CD4-positive, alpha-beta T cell (primary cell): ENCODE data around the gene CHRDL2. TPM values are rescaled to one million over a fixed set of nuclear protein-coding genes. Genes with fewer than 3 reads are reported as not detected.

Experiments used
- ATAC-seq: fragments of 200-7000 bp; cut with Tn5 transposase; one replicate; pipeline ENCODE4 v1.10.0; 2022; ENCODE audit warnings: mild to moderate bottlenecking; ENCODE audit not compliant: poor library complexity
- CTCF ChIA-PET: fragments of 350-600 bp; sonication (Branson Sonifier 250); formaldehyde crosslinking; loops from one replicate; lab custom pipeline; 2021; ENCODE audit warnings: antibody characterized with exemption, inconsistent platforms; lab: Charles Lee
- POLR2A ChIA-PET: fragments of 350-600 bp; sonication (Branson Sonifier 250); formaldehyde crosslinking; loops from one replicate; lab custom pipeline; 2021; ENCODE audit warnings: antibody characterized with exemption, inconsistent platforms; lab: Charles Lee
- DNase-seq, 14 experiments: peaks; one replicate each; pipeline ENCODE4 v3.0.0-alpha.2; 2013 to 2020; ENCODE audit warnings: mixed read lengths in 2 of 14
- H3K27ac ChIP-seq, 2 donors: one replicate each; pipeline versions ENCODE4 v1.5.1 to v1.7.0; 2013; ENCODE audit warnings: low read length in 2 of 2, low read depth in 1 of 2, mild to moderate bottlenecking in 1 of 2
- H3K27me3 ChIP-seq, 2 experiments: 1 replicate in 1 of 2; 2 replicates in 1 of 2; pipeline versions ENCODE4 v1.6.1 to v1.7.0; 2013; ENCODE audit warnings: low read length in 2 of 2, control low read depth in 1 of 2, mild to moderate bottlenecking in 1 of 2, moderate library complexity in 1 of 2; ENCODE audit not compliant: insufficient read depth in 2 of 2, control insufficient read depth in 1 of 2
- H3K36me3 ChIP-seq: one replicate; pipeline ENCODE4 v1.6.1; 2013; ENCODE audit warnings: low read length, control low read depth; ENCODE audit not compliant: insufficient read depth
- H3K4me1 ChIP-seq: one replicate; pipeline ENCODE4 v1.6.1; 2013; ENCODE audit warnings: low read length, control low read depth; ENCODE audit not compliant: insufficient read depth
- H3K4me3 ChIP-seq: one replicate; pipeline ENCODE4 v1.5.1; 2013; ENCODE audit warnings: mild to moderate bottlenecking, low read length, moderate library complexity
- H3K9me3 ChIP-seq, 2 experiments: 1 replicate in 1 of 2; 2 replicates in 1 of 2; pipeline versions ENCODE4 v1.6.1 to v1.7.0; 2013; ENCODE audit warnings: low read length in 2 of 2, mild to moderate bottlenecking in 2 of 2, control low read depth in 1 of 2, moderate library complexity in 1 of 2; ENCODE audit not compliant: control insufficient read depth in 1 of 2, insufficient read depth in 1 of 2
- H3K27ac Mint-ChIP-seq: one replicate; pipeline ENCODE4 v1.8.0; 2020; ENCODE audit warnings: mixed read lengths
- H3K27me3 Mint-ChIP-seq: one replicate; pipeline ENCODE4 v1.8.0; 2021; ENCODE audit warnings: mixed read lengths
- H3K36me3 Mint-ChIP-seq: one replicate; pipeline ENCODE4 v1.8.0; 2021; ENCODE audit warnings: low read depth, mixed read lengths
- H3K4me1 Mint-ChIP-seq: one replicate; pipeline ENCODE4 v1.8.0; 2021; ENCODE audit warnings: low read depth, mixed read lengths
- H3K4me3 Mint-ChIP-seq: one replicate; pipeline ENCODE4 v1.8.0; 2020; ENCODE audit warnings: mild to moderate bottlenecking, mixed read lengths
- H3K9me3 Mint-ChIP-seq: one replicate; pipeline ENCODE4 v1.8.0; 2020; ENCODE audit warnings: mixed read lengths
- intact Hi-C, 2 experiments: fragments of 100-400 bp; cut with DNase I in 1 of 2; cut with micrococcal nuclease in 1 of 2; formaldehyde crosslinking; loops; one replicate each; pipeline versions ENCODE4 v1.15.1 to v1.9.0; 2023 to 2025; cut with DNase I, micrococcal nuclease
- total RNA-seq, 174 experiments: library from RNA in 2 of 174; stranded (reverse) in 2 of 174; gene quantifications; one replicate each; pipeline ENCODE4 v1.2.3 and lab custom pipeline; 2021 to 2026
- TF ChIP-seq, protein P1 (sequence below): fragments of 200-600 bp; IDR thresholded peaks from one replicate; pipeline ENCODE4 v1.8.0; 2022; ENCODE audit warnings: antibody characterized with exemption, mild to moderate bottlenecking

The CHRDL2 gene
- total RNA-seq, 2 experiments from 2014 or later, result not detected

DNA sequence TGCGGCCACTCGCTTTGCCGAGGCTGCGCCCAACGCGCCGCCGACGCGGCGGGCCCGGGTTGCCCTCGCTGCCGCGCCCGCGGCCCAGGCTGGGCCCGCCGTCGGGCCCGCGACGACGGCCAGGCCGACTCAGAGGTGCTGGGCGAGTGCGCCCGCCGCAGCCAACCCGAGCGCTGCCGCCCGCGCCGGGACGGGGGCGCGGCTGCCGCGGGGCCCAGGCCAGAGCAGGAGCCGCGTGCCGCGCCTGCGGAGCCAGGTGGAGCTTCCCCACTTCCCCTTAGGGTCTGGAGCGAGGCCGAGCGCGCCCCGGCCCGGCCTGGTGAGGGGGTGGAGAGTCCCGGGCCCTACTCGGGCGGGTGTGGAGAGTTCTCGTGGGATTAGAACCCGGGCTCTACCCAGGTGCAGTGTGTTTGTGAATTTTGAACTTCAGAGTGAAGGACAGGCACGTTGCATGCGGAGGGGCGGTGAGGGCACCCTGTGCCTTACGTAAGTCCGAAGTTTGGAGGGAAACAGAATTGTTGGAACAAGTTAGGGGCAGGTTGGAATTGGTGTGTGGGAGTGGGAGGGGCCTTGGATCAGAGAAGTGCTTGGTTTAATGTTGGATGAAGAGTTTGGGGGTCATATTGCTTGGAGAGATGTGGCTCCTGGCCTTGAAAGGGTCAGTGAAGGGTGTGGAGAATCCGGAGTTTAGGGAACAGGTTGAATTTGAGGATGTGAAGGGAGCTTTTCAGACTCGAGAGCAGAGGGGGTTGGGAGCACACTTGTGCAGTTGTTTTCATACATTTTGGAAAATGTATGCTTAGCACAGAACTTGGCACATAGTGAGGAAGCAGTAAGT is 18.1 kb upstream of the CHRDL2 start:
- H3K4me3 Mint-ChIP-seq, result peak overlapping the region; percentile 90
- no peaks in the 10 kb centered on the region for H3K27me3 Mint-ChIP-seq
- POLR2A ChIA-PET, result interaction anchor here (0.6 to 2.4 kb wide), 5 partner anchors 34 to 258 kb away, joined by 3 to 14 read pairs (median 4); partner anchors contain the start of genes LIPT2 and NEU3
- peak overlapping the region; percentile 78 for H3K27ac Mint-ChIP-seq
- intact Hi-C loops, result loop anchor here in 1 of 2 experiments (1.0 to 10.0 kb wide), 7 partner anchors 157 to 1065 kb away; partner anchors contain the start of genes C2CD3, LIPT2, PGM2L1 and POLD3
- no peaks in the 10 kb centered on the region for H3K9me3 ChIP-seq
- no peaks in the 10 kb centered on the region for H3K9me3 Mint-ChIP-seq
- peaks cover 54% of the 10 kb centered on the region for H3K4me1 Mint-ChIP-seq
- H3K4me3 ChIP-seq, result peak overlapping the region; percentile 62
- H3K27me3 ChIP-seq, result no peaks in the 10 kb centered on the region
- peaks cover 8% of the 10 kb centered on the region for H3K36me3 Mint-ChIP-seq
- ATAC-seq (peak; percentile 43), DNase-seq (peak in 13 of 14 experiments; percentile 5 to 77 (median 28))
- no peaks in the 10 kb centered on the region for H3K36me3 ChIP-seq
- peak overlapping the region; percentile 1 to 63 for H3K27ac ChIP-seq
- CTCF ChIA-PET, result interaction anchor here (3.2 kb wide), 1 partner anchor 9 kb away, joined by 16 read pairs; no protein-coding TSS in a partner anchor
- TF ChIP-seq, protein P1, sequence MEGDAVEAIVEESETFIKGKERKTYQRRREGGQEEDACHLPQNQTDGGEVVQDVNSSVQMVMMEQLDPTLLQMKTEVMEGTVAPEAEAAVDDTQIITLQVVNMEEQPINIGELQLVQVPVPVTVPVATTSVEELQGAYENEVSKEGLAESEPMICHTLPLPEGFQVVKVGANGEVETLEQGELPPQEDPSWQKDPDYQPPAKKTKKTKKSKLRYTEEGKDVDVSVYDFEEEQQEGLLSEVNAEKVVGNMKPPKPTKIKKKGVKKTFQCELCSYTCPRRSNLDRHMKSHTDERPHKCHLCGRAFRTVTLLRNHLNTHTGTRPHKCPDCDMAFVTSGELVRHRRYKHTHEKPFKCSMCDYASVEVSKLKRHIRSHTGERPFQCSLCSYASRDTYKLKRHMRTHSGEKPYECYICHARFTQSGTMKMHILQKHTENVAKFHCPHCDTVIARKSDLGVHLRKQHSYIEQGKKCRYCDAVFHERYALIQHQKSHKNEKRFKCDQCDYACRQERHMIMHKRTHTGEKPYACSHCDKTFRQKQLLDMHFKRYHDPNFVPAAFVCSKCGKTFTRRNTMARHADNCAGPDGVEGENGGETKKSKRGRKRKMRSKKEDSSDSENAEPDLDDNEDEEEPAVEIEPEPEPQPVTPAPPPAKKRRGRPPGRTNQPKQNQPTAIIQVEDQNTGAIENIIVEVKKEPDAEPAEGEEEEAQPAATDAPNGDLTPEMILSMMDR, result no peak
- H3K4me1 ChIP-seq, result peaks cover 33% of the 10 kb centered on the region

DNA sequence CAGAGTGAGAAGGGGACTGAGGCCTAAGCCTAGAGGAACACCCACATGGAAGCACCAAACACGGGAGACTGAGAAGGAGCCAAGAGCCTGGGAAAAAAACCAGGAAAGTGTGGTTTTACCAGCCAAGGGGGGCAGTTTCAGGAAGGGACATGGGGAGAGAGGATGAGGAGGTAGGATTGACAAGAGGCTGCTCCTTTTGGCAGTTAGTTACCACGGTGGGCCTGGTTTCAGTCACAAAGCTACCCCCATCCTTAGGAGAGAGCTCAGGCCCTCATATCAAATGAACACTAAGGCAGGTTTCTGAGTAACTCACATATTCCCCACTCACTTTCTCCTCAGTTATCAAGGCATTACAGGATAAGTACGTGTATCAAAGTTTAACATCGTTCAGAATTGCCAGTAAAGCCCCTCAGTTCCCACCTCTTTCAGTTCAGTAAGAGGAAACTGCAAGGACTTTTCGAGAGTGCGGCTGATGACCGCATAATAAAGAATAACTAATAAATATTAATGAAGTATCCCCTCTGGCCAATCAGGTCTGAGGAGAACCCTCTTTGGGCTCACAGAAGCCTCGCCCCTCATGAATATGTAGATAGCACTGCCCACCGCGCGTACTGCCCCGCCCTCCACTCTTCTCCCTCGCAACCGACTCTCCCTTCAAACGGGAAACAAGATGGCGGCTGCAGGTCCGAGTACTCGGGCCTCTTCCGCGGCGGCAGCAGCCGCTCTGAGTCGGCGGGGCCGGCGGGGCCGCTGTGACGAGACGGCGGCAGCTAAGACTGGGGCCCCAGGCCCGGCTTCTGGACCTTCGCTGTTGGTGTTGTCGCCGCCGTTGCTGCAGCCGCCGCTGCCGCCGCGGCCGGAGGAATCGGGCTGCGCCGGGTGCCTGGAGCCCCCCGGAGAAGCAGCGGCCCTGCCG is 17.2 kb upstream of the CHRDL2 start, which contains the start of gene RNF169:
Gene RNF169, plus strand, starts transcription at position 639 of the 916 bp plus-strand sequence. Its CDS starts 32 bp downstream, at position 671.
- Mint-ChIP-seq H3K36me3 (peaks cover 8% of the 10 kb centered on the region), H3K27ac (peak within 1 kb of the TSS; percentile 78), H3K4me3 (peak within 1 kb of the TSS; percentile 99), H3K27me3 (no peaks in the 10 kb centered on the region), H3K4me1 (peaks cover 49% of the 10 kb centered on the region), H3K9me3 (no peaks in the 10 kb centered on the region)
- TF ChIP-seq, protein P1, result no peak
- Histone ChIP-seq H3K4me1 (peaks cover 33% of the 10 kb centered on the region), H3K27ac (peak within 1 kb of the TSS; percentile 63 to 76), H3K4me3 (peak within 1 kb of the TSS; percentile 62), H3K9me3 (no peaks in the 10 kb centered on the region), H3K27me3 (no peaks in the 10 kb centered on the region), H3K36me3 (no peaks in the 10 kb centered on the region)
- ChIA-PET POLR2A (interaction anchor here (0.9 to 2.4 kb wide), 5 partner anchors 16 to 255 kb away, joined by 3 to 14 read pairs (median 4); partner anchors contain the start of genes LIPT2 and NEU3), CTCF (interaction anchor here (3.2 kb wide), 1 partner anchor 8 kb away, joined by 16 read pairs; no protein-coding TSS in a partner anchor)
- intact Hi-C loops, result loop anchor here in 1 of 2 experiments (1.0 to 10.0 kb wide), 7 partner anchors 156 to 1066 kb away; partner anchors contain the start of genes C2CD3, LIPT2, PGM2L1 and POLD3
- DNase-seq (peak; percentile 79 to 96 (median 84)), ATAC-seq (peak; percentile 98)

DNA sequence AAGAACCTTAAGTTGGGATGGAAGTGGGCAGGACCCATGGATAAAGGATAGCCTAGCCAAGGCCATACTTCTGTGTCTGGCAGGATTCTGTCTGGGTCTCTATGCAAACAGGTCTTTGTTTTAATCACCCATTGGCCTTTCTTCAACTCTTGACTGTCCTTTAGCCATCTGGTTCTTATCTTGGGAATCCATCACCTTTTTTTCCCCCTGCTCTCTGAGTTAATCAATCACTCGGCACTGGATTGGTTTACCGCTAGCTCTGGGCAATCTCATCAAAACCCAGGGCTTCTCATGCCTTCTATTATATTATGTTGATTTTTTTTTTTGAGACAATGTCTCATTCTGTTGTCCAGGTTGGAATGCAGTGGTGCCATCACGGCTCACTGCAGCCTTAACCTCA is 15.6 kb upstream of the CHRDL2 start:
- no peak for DNase-seq
- peaks cover 43% of the 10 kb centered on the region for H3K4me1 Mint-ChIP-seq
- H3K4me3 Mint-ChIP-seq, result no peak overlapping the region
- Histone ChIP-seq H3K9me3 (no peaks in the 10 kb centered on the region), H3K27me3 (no peaks in the 10 kb centered on the region), H3K27ac (no peak overlapping the region), H3K36me3 (no peaks in the 10 kb centered on the region), H3K4me1 (peaks cover 33% of the 10 kb centered on the region), H3K4me3 (no peak overlapping the region)
- TF ChIP-seq, protein P1, result no peak
- POLR2A ChIA-PET, result no interaction called here
- intact Hi-C loops, result loop anchor here in 1 of 2 experiments (5.0 to 10.0 kb wide), 6 partner anchors 155 to 1068 kb away; partner anchors contain the start of genes C2CD3, LIPT2, PGM2L1 and POLD3
- no peaks in the 10 kb centered on the region for H3K27me3 Mint-ChIP-seq
- CTCF ChIA-PET, result no interaction called here
- no peak overlapping the region for H3K27ac Mint-ChIP-seq
- H3K9me3 Mint-ChIP-seq, result no peaks in the 10 kb centered on the region
- no peak for ATAC-seq
- H3K36me3 Mint-ChIP-seq, result peaks cover 5% of the 10 kb centered on the region
